Measurements from ENCODE around the gene PKHD1. TPM values are rescaled to one million over a fixed set of nuclear protein-coding genes. Genes with fewer than 3 reads are reported as not detected.

PKHD1 gene
- total RNA-seq, 4 donors from 2014 or later: 0.16 to 0.60 (median 0.32) TPM

GRCh38 chr6:52049252-52050050 is 38.0 kb downstream of the PKHD1 start:
- Histone ChIP-seq H3K27me3 (no peaks in the 10 kb centered on the region), H3K4me1 (peaks cover 0 to 4% (median 0%) of the 10 kb centered on the region in 4 donors), H3K36me3 (no peaks in the 10 kb centered on the region), H3K27ac (no peak overlapping the region), H3K9me3 (no peaks in the 10 kb centered on the region), H3K4me3 (no peak overlapping the region)
- intact Hi-C loops (cut with DNase I; ENCODE audit: low total_unique reads): no loop called here
- 53 to 54% methylated on average over 3 of the region's 3 CpGs for WGBS, 2 donors (ENCODE audit: low coverage in 1 of 2)
- in situ Hi-C loops (cut with MboI; ENCODE audit: low pct_ligation_motif_present in 1 of 4, low pct_unique_long_range_greater_than_20kb in 1 of 4, low sequenced_read_pairs in 3 of 4): loop anchor here in 1 of 4 donors (25.0 kb wide), 1 partner anchor 1237 kb away; the partner anchor contains the start of gene TFAP2B
- DNase-seq: no peak
- peak; percentile 39 to 68 (median 62) for TF ChIP-seq CTCF (IDR thresholded peaks at IDR 0.05)
- no peak for TF ChIP-seq EP300 (IDR thresholded peaks at IDR 0.05; ENCODE audit: low read depth)

GRCh38 chr6:52046456-52046855 is 41.0 kb downstream of the PKHD1 start:
- 20 to 29% methylated on average over 1 of the region's 1 CpG for WGBS, 2 donors (ENCODE audit: low coverage in 1 of 2)
- in situ Hi-C loops (cut with MboI; ENCODE audit: low pct_ligation_motif_present in 1 of 4, low pct_unique_long_range_greater_than_20kb in 1 of 4, low sequenced_read_pairs in 3 of 4): loop anchor here in 1 of 4 donors (25.0 kb wide), 1 partner anchor 1234 kb away; the partner anchor contains the start of gene TFAP2B
- no peak overlapping the region for H3K27ac ChIP-seq

GRCh38 chr6:52045481-52045880 is 41.9 kb downstream of the PKHD1 start:
- Histone ChIP-seq H3K36me3 (no peaks in the 10 kb centered on the region), H3K27me3 (no peaks in the 10 kb centered on the region), H3K4me1 (peaks cover 0 to 4% (median 0%) of the 10 kb centered on the region in 4 donors), H3K9me3 (no peaks in the 10 kb centered on the region), H3K4me3 (no peak overlapping the region), H3K27ac (no peak overlapping the region)
- TF ChIP-seq CTCF (IDR thresholded peaks at IDR 0.05) (no peak), POLR2A (IDR thresholded peaks at IDR 0.05) (no peak), POLR2AphosphoS5 (IDR thresholded peaks at IDR 0.05) (no peak), EP300 (IDR thresholded peaks at IDR 0.05; ENCODE audit: low read depth) (no peak)
- DNase-seq: no peak
- intact Hi-C loops (cut with DNase I; ENCODE audit: low total_unique reads): no loop called here
- 81 to 91% methylated on average over 1 of the region's 1 CpG for WGBS, 2 donors (ENCODE audit: low coverage in 1 of 2)
- in situ Hi-C loops (cut with MboI; ENCODE audit: low pct_ligation_motif_present in 1 of 4, low pct_unique_long_range_greater_than_20kb in 1 of 4, low sequenced_read_pairs in 3 of 4): loop anchor here in 1 of 4 donors (25.0 kb wide), 1 partner anchor 1233 kb away; the partner anchor contains the start of gene TFAP2B

More at GRCh38 chr6:52046456-52046855, 41.0 kb downstream of the PKHD1 start:
- TF ChIP-seq EP300 (IDR thresholded peaks at IDR 0.05; ENCODE audit: low read depth) (no peak), CTCF (IDR thresholded peaks at IDR 0.05) (no peak), POLR2AphosphoS5 (IDR thresholded peaks at IDR 0.05) (no peak), POLR2A (IDR thresholded peaks at IDR 0.05) (no peak)
- no peak overlapping the region for H3K4me3 ChIP-seq
- intact Hi-C loops (cut with DNase I; ENCODE audit: low total_unique reads): no loop called here
- H3K9me3 ChIP-seq: no peaks in the 10 kb centered on the region
- DNase-seq: no peak
- peaks cover 0 to 4% (median 0%) of the 10 kb centered on the region in 4 donors for H3K4me1 ChIP-seq
- H3K36me3 ChIP-seq: no peaks in the 10 kb centered on the region
- no peaks in the 10 kb centered on the region for H3K27me3 ChIP-seq

- in situ Hi-C loops (cut with MboI; ENCODE audit: low pct_ligation_motif_present in 1 of 4, low pct_unique_long_range_greater_than_20kb in 1 of 4, low sequenced_read_pairs in 3 of 4): loop anchor here in 1 of 4 donors (25.0 kb wide), 1 partner anchor 1233 kb away; the partner anchor contains the start of gene TFAP2B
- H3K27ac ChIP-seq: no peak overlapping the region
- H3K9me3 ChIP-seq: no peaks in the 10 kb centered on the region
- H3K4me1 ChIP-seq: peaks cover 0 to 4% (median 0%) of the 10 kb centered on the region in 4 donors
- DNase-seq: no peak
- 65 to 81% methylated on average over 2 to 5 of the region's 5 CpGs for WGBS, 2 donors (ENCODE audit: low coverage in 1 of 2)
- intact Hi-C loops (cut with DNase I; ENCODE audit: low total_unique reads): no loop called here
- TF ChIP-seq CTCF (IDR thresholded peaks at IDR 0.05) (no peak), EP300 (IDR thresholded peaks at IDR 0.05; ENCODE audit: low read depth) (no peak), POLR2AphosphoS5 (IDR thresholded peaks at IDR 0.05) (no peak), POLR2A (IDR thresholded peaks at IDR 0.05) (no peak)
- H3K4me3 ChIP-seq: no peak overlapping the region
- no peaks in the 10 kb centered on the region for H3K36me3 ChIP-seq
- no peaks in the 10 kb centered on the region for H3K27me3 ChIP-seq
Measured at GRCh38 chr6:52045033-52045432, 42.4 kb downstream of the PKHD1 start.
